GM18858 (cell line): ENCODE measurements around the gene PLAC8.
A peak's percentile ranks its signal among the peaks of the same experiment; 100 is the strongest.
"Not testable (repeated sequence)": the region's sequence is repeated elsewhere in the genome, so short reads cannot be mapped to it uniquely, and the experiment has no call there.

ENCODE experiments used
- ATAC-seq: cut with Tn5 transposase; IDR thresholded peaks from one replicate; pipeline ENCODE4 v1.9.1; 2021; ENCODE audit not compliant: unreplicated experiment

Gene PLAC8

GRCh38 chr4:83074086-83074704 is 40.3 kb downstream of the PLAC8 start:
- ATAC-seq: peak; percentile 85

GRCh38 chr4:83071116-83071515 is 43.4 kb downstream of the PLAC8 start:
- no peak for ATAC-seq

GRCh38 chr4:83067058-83067639 is 47.4 kb downstream of the PLAC8 start:
- ATAC-seq: no peak

DNA sequence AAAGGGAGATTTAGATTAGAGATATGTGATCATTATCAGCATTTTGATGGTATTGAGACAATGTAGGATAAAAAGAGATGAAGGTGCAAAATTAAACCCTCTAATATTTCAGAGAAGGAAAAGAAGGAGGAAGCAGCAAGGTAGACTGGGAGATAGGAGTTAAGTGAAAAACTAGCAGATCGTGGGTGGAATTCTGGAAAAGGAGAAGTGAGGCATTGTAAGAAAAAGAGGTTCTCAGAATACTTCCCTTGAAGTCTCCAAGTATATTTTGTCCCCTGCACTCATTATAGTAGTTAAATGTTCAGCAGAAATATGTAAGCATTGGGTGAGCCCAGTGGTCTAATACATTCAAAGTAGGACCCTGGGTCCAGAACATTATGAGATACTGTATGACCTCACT is 49.3 kb downstream of the PLAC8 start:
- no peak for ATAC-seq

DNA sequence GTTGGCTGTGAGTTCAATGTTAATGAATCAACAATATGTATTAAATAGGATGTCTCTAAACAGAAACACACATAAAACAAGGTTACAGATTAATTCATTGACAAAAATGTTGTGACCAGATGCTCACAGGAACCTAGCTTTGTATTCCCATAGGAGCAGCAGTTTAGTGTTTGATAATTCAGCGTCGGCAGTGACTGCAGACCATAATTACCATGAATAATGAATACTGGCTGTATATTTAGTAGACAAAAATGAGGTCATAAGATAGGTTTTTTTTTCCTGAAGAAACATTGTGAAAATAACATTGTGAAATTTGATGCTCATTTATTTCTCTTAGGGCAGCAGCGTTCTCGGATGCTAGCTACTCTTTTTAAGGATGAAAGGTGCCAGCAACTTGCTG is 51.8 kb downstream of the PLAC8 start:
- ATAC-seq: no peak

DNA sequence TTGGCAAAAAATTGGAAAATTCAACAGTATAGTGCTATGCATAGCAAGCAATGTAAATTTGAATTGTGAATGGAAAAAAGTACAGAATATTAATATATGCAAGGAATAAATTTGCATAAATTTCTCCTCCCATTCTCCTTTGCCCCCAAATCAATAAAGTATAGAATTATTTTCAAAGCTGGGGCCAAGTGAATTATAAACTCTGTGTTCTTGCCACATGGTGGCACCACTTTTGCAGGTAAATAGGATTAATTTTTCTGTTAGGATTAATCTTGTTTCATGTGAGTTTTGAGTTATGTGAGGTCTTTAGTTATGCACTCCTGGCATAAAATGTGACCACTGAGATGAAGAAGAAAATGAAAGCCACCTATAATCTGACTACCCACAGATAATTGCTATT is 59.6 kb downstream of the PLAC8 start:
- no peak for ATAC-seq

DNA sequence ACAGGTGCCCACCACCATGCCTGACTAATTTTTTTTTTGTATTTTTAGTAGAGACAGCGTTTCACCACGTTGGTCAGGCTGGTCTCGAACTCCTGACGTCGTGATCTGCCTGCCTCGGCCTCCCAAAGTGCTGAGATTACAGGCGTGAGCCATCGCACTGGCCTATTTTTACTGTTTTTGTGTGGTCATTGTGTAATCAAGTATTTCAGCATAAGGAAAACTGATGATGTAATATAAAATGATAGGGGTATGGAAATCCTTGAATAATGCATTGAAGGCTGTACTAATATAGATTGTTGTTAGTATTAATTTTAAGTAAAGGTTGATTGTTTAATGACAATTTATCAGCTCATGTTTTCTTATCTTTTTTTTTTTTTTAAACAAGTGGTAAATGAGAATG is 65.7 kb downstream of the PLAC8 start:
- not testable (repeated sequence) for ATAC-seq

- ATAC-seq: no peak
These were observed 67.6 kb downstream of the PLAC8 start for GRCh38 chr4:83046693-83047473.

DNA sequence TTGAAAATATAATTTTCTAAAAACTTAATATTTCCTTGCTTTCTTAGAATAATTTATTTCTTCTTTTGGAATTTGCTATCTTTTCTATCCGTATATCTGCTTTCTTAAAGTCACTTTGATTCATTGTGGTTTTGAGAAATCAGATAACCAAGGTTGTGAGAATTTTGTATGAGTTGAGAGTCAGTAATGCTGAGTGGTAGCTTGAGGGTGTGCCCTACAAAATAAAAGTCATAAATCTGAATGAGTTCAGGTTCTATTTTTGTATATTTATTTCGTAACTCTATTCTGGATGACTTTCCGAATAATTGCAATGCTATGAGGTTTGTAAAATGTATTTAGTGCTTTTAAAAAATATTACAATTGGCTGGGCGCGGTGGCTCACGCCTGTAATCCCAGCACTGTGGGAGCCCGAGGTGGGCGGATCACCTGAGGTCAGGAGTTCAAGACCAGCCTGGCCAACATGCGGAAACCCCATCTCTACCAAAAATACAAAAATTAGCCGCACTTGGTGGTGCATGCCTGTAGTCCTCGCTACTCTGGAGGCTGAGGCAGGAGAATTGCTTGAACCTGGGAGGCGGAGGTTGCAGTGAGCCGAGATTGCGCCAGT is 70.6 kb downstream of the PLAC8 start:
- ATAC-seq: no peak

GRCh38 chr4:83043157-83043556 is 71.4 kb downstream of the PLAC8 start:
- ATAC-seq: not testable (repeated sequence)

DNA sequence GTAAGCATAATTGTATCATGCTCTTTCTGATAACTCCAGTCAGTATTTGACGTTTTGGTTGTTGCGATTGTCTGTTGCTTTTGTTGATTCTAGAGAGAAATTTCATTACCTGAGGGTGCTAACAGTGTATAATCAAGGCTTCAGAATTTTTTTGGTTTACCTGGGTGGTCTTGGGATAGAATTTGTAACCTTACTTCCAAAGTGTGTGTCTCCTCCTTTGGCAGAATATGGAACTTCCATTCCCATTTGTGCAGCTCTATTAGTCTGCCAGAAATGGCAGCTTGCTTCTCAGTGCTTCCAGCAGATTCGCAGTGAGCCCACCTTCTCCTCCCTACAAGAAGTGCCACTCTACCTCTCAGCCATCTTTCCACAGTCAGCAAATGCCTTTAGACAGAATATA is 74.3 kb downstream of the PLAC8 start:
- ATAC-seq: no peak
